ENCODE data around the gene FOSL1. TPM values are rescaled to one million over a fixed set of nuclear protein-coding genes. Genes with fewer than 3 reads are reported as not detected.

The FOSL1 gene
- total and polyA plus RNA-seq, 2 donors (not counting 3 experiments of a cell fraction or from before 2014, with no cell fraction given): 18.1 to 53.8 TPM

DNA sequence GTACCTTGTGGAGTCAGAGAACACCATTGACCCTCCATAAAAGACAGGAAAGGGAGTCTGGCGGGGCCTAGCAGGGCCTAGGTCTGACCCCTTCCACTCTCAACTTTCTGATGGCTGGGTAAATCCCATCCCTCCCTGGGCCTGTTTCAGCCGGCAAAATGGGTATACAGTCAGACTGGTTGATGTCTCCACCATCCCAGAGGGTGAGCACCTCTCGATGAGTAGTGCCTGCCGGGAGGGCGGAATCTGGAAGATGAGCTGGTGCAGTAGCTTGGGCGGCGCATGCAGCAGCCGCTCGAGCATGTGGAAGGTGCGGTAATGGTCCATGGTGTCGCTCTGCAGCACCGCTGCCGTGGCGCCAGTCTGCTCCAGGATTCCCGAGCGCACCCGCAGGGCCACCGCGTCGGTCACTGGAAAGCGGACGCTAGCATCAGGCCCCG lies 12.4 kb downstream of the FOSL1 start:
- CTCF ChIA-PET: interaction anchor here (0.6 to 6.7 kb wide), 45 partner anchors 10 to 1115 kb away, joined by 3 to 75 read pairs (median 5); partner anchors contain the start of genes AP5B1, BANF1, C11orf68 and CFL1

More for the DNA sequence above, 12.4 kb downstream of the FOSL1 start:
- peaks cover 32% of the 10 kb centered on the region for H3K79me2 ChIP-seq (ENCODE audit: control insufficient read depth, insufficient read depth, low read length)
- H3K4me3 ChIP-seq (replicated peaks in 1 of 3; ENCODE audit: insufficient read depth in 1 of 3, low read depth in 1 of 3, low read length in 3 of 3): peak overlapping the region; percentile 34 to 66 (median 64)
- peaks cover 4 to 24% of the 10 kb centered on the region in 2 experiments for H3K36me3 ChIP-seq (ENCODE audit: control insufficient read depth in 2 of 2, extremely low read depth in 1 of 2, insufficient read depth in 2 of 2, low read length in 2 of 2)
- FAIRE-seq (no peak), DNase-seq (ENCODE audit: low read depth, low spot score) (no peak)
- H3K27me3 ChIP-seq (ENCODE audit: control insufficient read depth in 2 of 2, insufficient read depth in 2 of 2, low read length in 2 of 2): no peaks in the 10 kb centered on the region
- no peaks in the 10 kb centered on the region for H3K9me1 ChIP-seq (replicated peaks; ENCODE audit: control insufficient read depth, extremely low read depth, insufficient read depth, low read length)
- H3K4me1 ChIP-seq (ENCODE audit: control insufficient read depth, extremely low read depth, insufficient read depth, low read length): peaks cover 38% of the 10 kb centered on the region
- H3K27ac ChIP-seq (ENCODE audit: insufficient read depth, low read depth, low read length): peak overlapping the region; percentile 37
- H2AFZ ChIP-seq (ENCODE audit: low read depth, low read length): peak overlapping the region; percentile 40
- TF ChIP-seq, protein P1, sequence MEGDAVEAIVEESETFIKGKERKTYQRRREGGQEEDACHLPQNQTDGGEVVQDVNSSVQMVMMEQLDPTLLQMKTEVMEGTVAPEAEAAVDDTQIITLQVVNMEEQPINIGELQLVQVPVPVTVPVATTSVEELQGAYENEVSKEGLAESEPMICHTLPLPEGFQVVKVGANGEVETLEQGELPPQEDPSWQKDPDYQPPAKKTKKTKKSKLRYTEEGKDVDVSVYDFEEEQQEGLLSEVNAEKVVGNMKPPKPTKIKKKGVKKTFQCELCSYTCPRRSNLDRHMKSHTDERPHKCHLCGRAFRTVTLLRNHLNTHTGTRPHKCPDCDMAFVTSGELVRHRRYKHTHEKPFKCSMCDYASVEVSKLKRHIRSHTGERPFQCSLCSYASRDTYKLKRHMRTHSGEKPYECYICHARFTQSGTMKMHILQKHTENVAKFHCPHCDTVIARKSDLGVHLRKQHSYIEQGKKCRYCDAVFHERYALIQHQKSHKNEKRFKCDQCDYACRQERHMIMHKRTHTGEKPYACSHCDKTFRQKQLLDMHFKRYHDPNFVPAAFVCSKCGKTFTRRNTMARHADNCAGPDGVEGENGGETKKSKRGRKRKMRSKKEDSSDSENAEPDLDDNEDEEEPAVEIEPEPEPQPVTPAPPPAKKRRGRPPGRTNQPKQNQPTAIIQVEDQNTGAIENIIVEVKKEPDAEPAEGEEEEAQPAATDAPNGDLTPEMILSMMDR (IDR thresholded peaks at IDR 0.05; ENCODE audit: extremely low read depth in 1 of 2, insufficient read depth in 1 of 2, low read depth in 1 of 2, low read length in 2 of 2): no peak
- TF ChIP-seq JUN (IDR thresholded peaks at IDR 0.05; ENCODE audit: borderline replicate concordance, insufficient read depth, insufficient read length, low read depth) (no peak), FOS (IDR thresholded peaks at IDR 0.05; ENCODE audit: borderline replicate concordance, insufficient read depth, low read length) (no peak), POLR2A (IDR thresholded peaks at IDR 0.05; ENCODE audit: low read depth, low read length) (no peak), MYC (IDR thresholded peaks at IDR 0.05; ENCODE audit: low read depth, low read length) (no peak), GATA2 (IDR thresholded peaks at IDR 0.05; ENCODE audit: insufficient read depth, insufficient read length, low read depth, low read length) (no peak), POLR2AphosphoS5 (IDR thresholded peaks at IDR 0.05; ENCODE audit: insufficient read depth, low read depth, low read length) (no peak), EZH2 (IDR thresholded peaks at IDR 0.05; ENCODE audit: borderline replicate concordance, low read depth, low read length, severe bottlenecking) (no peak)
- TF ChIP-seq, protein P2, sequence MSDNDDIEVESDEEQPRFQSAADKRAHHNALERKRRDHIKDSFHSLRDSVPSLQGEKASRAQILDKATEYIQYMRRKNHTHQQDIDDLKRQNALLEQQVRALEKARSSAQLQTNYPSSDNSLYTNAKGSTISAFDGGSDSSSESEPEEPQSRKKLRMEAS (IDR thresholded peaks at IDR 0.05; ENCODE audit: insufficient read depth, insufficient read length): no peak
- BruUV-seq (replicated peaks): TSS peak; percentile 4
- peak overlapping the region; percentile 62 for H3K4me2 ChIP-seq (ENCODE audit: insufficient read depth, low read length)
- H4K20me1 ChIP-seq (replicated peaks; ENCODE audit: control insufficient read depth, extremely low read depth, insufficient read depth, low read length): no peaks in the 10 kb centered on the region
- dilution Hi-C loops (cut with MboI; ENCODE audit: extremely low pct_ligation_motif_present, low sequenced_read_pairs) (no loop called here), intact Hi-C loops (cut with micrococcal nuclease) (loop anchor here (1.0 to 5.0 kb wide), 7 partner anchors 15 to 176 kb away; partner anchors contain the start of genes C11orf68, DRAP1, EFEMP2 and MUS81)
- H3K9me3 ChIP-seq (replicated peaks; ENCODE audit: control insufficient read depth, insufficient read depth, low read length): no peaks in the 10 kb centered on the region
- H3K9ac ChIP-seq (replicated peaks; ENCODE audit: extremely low read depth, insufficient read depth, low read length): peak overlapping the region; percentile 61
- POLR2A ChIA-PET: interaction anchor here (0.6 to 6.7 kb wide), 9 partner anchors 11 to 193 kb away, joined by 3 to 67 read pairs (median 4); partner anchors contain the start of genes CFL1, FOSL1 and MUS81

All from endothelial cell of umbilical vein (primary cell).